EH (cell line): ENCODE measurements around the gene ASIC2.
A peak's percentile ranks its signal among the peaks of the same experiment; 100 is the strongest.
"Not testable (repeated sequence)": the region's sequence is repeated elsewhere in the genome, so short reads cannot be mapped to it uniquely, and the experiment has no call there.

Experiments
- DNase-seq: peaks from one replicate; pipeline ENCODE4 v3.0.0-alpha.2; 2015; ENCODE audit warnings: low read depth

Gene ASIC2

GRCh38 chr17:32980230-32980629 is 312.9 kb downstream of the ASIC2 start:
- no peak for DNase-seq

GRCh38 chr17:32976605-32977004 is 316.5 kb downstream of the ASIC2 start:
- DNase-seq, result no peak

GRCh38 chr17:32976131-32976530 is 317.0 kb downstream of the ASIC2 start:
- DNase-seq, result no peak

- DNase-seq, result peak; percentile 9
Observed at GRCh38 chr17:32971171-32971570, 321.9 kb downstream of the ASIC2 start.

- DNase-seq, result peak; percentile 16
Observed at GRCh38 chr17:32970281-32970680, 322.8 kb downstream of the ASIC2 start.

- DNase-seq, result not testable (repeated sequence)
Observed at GRCh38 chr17:32969231-32969630, 323.9 kb downstream of the ASIC2 start.

- DNase-seq, result no peak
Observed at GRCh38 chr17:32964541-32964940, 328.6 kb downstream of the ASIC2 start.
